ENCODE measurements around the gene MAPK1.
A peak's percentile ranks its signal among the peaks of the same experiment; 100 is the strongest.
"Not testable (repeated sequence)": the region's sequence is repeated elsewhere in the genome, so short reads cannot be mapped to it uniquely, and the experiment has no call there.

Gene MAPK1

DNA sequence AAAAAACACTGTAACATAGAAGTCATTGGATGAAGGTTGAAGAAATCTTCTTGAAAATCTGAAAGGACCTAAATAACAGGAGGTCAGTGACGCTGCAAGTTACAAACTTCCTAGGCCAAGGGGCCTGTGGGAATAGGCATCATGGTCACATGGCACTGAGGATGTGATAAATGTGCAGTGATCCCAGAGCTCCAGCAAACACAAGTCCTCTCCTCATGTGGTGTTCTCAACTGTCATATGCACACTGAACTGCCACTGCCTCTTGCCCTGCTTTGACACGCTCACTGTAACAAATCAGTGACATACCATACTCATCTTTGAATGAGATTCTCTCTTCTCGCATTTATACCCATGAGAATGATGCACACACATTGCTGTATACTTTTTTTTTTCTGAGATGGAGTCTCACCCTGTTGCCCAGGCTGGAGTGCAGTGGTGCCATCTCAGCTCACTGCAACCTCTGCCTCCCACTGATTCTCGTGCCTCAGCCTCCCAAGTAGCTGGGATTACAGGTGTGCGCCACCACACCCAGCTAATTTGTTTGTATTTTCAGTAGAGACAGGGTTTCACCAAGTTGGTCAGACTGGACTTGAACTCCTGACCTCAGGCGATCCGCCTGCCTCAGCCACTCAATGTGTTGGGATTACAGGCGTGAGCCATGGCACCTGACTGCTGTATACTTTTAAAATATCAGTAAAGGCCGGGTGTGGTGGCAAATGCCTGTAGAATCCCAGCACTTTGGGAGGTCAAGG is 66.7 kb downstream of the MAPK1 start:
- TF ChIP-seq, protein P1, sequence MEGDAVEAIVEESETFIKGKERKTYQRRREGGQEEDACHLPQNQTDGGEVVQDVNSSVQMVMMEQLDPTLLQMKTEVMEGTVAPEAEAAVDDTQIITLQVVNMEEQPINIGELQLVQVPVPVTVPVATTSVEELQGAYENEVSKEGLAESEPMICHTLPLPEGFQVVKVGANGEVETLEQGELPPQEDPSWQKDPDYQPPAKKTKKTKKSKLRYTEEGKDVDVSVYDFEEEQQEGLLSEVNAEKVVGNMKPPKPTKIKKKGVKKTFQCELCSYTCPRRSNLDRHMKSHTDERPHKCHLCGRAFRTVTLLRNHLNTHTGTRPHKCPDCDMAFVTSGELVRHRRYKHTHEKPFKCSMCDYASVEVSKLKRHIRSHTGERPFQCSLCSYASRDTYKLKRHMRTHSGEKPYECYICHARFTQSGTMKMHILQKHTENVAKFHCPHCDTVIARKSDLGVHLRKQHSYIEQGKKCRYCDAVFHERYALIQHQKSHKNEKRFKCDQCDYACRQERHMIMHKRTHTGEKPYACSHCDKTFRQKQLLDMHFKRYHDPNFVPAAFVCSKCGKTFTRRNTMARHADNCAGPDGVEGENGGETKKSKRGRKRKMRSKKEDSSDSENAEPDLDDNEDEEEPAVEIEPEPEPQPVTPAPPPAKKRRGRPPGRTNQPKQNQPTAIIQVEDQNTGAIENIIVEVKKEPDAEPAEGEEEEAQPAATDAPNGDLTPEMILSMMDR (conservative IDR thresholded peaks at IDR 0.05; ENCODE audit: control insufficient read depth, insufficient read depth, low read depth, low read length): no peak
- no peak for DNase-seq (ENCODE audit: low read depth)
- H3K4me3 ChIP-seq (ENCODE audit: control insufficient read depth, low read depth, low read length): no peak overlapping the region

DNA sequence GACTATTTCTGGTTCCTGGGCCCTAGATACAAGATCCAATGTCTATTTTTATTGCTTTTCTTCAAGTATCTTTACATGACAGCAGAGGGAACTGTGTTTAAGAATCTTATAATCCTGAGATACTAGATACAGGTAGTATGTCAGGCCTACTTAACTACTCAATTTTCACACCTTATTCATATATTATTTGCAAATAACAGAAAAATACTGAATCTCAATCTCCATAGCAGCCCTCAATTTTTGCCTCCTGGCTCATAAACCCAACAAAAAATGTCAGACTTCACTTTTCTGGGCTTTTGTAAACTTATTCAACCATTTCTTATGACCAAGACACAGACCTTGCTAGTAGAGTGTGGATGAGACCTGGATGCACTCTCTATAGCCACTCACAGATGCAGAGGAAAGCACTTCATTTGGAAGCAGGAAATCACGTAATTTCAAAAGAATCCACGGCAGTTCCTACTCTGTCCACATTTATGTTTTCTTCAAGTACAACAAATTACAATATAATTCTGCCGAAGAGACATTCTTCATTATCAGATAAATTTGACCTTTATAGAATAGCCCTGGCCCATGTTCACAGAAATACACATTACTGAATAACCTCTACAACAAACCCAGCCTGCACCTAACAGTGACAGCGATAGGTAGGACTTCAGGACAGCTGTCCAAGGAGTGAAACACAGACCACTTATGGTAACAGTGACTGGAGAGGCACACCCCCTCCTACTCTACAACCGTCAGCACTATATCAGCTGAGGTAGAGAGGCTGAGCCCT is 69.8 kb downstream of the MAPK1 start:
- no peak for DNase-seq (ENCODE audit: low read depth)

DNA sequence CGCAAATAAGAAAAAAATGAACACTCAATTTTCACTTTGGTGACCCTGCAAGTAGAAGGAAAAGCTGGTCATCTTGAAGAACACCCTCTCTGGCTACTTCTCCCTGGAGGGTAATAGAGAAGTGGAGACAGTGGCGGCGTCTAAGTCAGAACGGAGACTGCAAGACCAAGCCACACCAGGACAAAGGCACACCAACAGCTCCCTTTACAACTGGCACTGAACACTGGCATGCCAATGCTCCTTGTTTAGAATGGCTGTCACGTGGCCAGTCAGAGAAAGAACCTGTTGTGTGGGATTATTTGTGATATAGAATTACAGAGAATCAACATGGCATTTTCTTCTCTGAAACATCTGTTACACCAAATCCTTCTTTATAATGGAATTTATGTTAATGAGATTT is 70.6 kb downstream of the MAPK1 start:
- H3K4me3 ChIP-seq (ENCODE audit: control insufficient read depth, low read depth, low read length): no peak overlapping the region
- TF ChIP-seq, protein P1 (conservative IDR thresholded peaks at IDR 0.05; ENCODE audit: control insufficient read depth, insufficient read depth, low read depth, low read length): no peak
- DNase-seq (ENCODE audit: low read depth): no peak

More for the DNA sequence above, 69.8 kb downstream of the MAPK1 start:
- TF ChIP-seq, protein P1 (conservative IDR thresholded peaks at IDR 0.05; ENCODE audit: control insufficient read depth, insufficient read depth, low read depth, low read length): no peak
- no peak overlapping the region for H3K4me3 ChIP-seq (ENCODE audit: control insufficient read depth, low read depth, low read length)

DNA sequence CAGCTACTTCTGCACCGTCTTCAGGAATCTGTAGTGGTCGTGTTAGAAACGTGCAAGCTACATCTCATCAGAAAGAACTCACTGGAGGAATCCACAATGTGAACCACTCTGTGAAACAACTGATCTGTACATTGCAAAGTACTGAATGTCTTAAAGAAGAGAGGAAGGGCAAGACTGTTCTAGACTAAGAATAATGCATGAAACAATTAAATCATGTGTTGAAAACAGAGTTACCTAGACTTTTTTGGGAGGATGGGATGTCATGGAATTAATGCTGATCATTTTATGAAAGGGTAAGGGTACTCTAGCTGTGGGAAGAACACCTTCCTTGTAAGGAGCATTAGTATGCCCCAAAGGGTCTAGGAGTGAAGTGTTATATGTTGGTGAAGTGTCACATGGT is 71.2 kb downstream of the MAPK1 start:
- TF ChIP-seq, protein P1 (conservative IDR thresholded peaks at IDR 0.05; ENCODE audit: control insufficient read depth, insufficient read depth, low read depth, low read length): no peak
- H3K4me3 ChIP-seq (ENCODE audit: control insufficient read depth, low read depth, low read length): no peak overlapping the region
- DNase-seq (ENCODE audit: low read depth): no peak

DNA sequence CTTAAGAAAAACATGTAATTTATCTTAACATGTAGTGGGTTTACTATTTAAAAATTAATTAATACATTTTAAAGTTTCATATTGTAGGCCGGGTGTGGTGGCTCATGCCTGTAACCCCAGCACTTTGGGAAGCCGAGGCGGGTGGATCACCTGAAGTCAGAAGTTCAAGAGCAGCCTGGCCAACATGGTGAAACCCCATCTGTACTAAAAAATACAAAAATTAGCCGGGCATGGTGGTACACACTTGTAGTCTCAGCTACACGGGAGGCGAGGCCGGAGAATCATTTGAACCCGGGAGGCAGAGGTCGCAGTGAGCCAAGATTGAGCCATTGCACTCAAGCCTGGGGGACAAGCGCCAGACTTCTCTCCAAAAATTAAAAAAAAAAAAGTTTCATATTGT is 73.7 kb downstream of the MAPK1 start:
- H3K4me3 ChIP-seq (ENCODE audit: control insufficient read depth, low read depth, low read length); DNase-seq (ENCODE audit: low read depth): not testable (repeated sequence)

DNA sequence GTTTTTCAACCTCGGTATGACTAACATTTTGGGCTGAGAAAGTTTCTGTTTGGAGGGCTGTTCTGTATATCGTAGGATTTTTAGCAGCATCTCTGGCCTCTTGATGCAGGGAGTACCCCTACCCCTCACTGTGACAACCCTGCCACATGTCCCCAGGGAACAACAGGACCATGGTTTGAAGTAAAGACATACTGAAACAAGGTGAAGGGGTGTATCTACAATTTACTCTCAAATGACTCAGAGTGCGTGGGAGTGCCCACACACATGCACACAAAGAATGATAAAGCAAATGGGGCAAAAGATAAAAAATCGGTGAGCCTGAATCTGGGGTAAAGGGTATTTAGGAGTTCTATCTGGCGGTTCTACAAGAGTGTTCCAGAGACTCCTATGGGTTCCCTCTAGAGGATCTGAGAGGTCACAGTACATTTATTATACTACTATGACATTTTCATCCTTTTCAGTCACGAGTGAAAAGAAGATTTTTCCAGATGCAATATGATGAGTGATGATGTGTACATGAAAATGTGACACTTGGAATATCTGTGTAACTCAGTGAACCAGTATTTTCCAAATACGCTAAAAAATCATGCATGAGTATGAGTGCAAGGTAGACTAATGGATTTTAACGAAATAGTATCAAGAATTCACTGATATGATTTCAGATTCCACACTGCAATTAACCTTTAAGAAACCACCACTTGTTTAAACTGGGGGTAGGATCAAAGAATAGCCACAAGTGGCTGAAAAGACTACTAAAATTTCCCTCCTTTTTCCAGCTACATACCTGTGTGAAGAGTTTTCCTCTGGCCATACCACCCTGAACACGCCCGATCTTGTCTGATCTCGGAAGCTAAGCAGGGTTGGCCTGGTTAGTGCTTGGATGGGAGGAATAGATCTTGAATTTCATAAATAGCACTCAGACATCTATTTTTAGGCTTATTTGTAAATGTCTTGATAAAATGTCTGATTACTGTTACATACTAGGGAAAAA is 75.5 kb downstream of the MAPK1 start:
- TF ChIP-seq, protein P1 (conservative IDR thresholded peaks at IDR 0.05; ENCODE audit: control insufficient read depth, insufficient read depth, low read depth, low read length): peak; percentile 1
- DNase-seq (ENCODE audit: low read depth): peak; percentile 68
- no peak overlapping the region for H3K4me3 ChIP-seq (ENCODE audit: control insufficient read depth, low read depth, low read length)

DNA sequence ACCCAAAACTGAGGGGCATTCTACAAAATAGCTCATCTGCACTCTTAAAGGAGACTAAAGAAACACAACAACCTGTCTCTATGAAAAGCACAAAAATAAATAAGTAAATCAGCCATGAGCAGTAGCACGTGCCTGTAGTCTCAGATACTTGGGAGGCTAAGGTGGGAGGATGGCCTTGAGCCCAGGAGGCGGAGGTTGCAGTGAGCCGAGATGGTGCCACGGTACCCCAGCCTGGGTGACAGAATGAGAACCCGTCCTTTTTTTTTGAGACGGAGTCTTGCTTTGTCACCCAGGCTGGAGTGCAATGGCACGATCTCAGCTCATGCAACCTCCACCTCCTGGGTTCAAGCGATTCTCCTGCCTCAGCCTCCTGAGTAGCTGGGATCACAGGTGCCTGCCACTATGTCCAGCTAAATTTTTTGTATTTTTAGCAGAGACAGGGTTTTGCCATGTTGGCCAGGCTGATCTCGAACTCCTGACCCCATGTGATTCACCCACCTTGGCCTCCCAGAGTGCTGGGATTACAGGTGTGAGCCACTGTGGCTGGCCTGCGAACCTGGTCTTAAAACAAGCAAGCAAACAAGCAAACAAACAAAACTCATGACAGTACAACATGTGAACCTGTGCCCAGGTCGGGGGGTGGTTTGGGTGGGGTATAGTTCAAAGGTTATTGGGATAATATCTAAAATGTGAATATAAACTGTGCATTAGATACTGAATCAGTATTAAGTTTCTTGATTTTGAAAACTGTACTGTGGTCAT is 76.4 kb downstream of the MAPK1 start:
- not testable (repeated sequence) for H3K4me3 ChIP-seq (ENCODE audit: control insufficient read depth, low read depth, low read length); DNase-seq (ENCODE audit: low read depth)
